ENCODE results near the gene ATXN10.

- no peak for TF ChIP-seq POLR2A (IDR thresholded peaks at IDR 0.05)
- TF ChIP-seq CTCF (IDR thresholded peaks at IDR 0.05) = no peak
Observed at GRCh38 chr22:45860201-45860600, 188.6 kb downstream of the ATXN10 start.

Measured in esophagus squamous epithelium (tissue), 4 donors.